ENCODE data around the gene RPL12. TPM values are rescaled to one million over a fixed set of nuclear protein-coding genes. Genes with fewer than 3 reads are reported as not detected.

Gene RPL12
- total and polyA plus RNA-seq, 2 donors from 2014 or later = 985 to 1,980 TPM

DNA sequence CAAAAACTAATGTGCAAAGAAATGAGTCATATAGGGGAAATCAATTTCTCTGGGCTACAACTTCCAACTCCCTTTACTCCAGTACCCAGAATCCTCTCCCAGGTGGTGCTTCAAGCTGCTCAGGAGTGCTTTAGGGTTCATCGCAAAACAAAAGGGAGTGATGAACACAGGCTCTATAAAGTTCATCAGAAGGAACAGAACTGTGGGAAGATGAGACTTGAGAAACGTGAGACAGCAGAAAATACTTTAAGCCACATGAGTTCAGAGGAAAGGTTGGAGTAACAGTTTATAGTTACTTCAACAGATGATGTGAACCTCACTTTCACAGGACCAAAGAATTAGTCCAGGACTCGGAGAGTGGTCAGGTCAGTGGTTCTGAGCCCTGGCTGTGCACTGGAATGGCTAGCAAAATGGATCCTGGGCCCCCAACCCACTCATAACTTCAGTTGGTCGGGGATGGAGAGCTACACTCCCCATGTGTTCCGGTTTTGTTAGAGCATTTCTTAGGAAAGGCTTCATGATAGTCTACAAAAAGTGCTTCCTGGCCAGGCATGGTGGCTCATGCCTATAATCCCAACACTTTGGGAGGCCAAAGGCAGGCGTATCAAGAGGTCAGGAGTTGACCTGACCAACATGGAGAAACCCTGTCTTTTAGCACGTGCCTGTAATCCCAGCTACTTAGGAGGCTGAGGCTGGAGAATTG, 4.3 kb downstream of the RPL12 start:
- H3K4me3 ChIP-seq (ENCODE audit: low read length in 3 of 3) = no peak overlapping the region
- no peak overlapping the region for H3K9ac ChIP-seq (ENCODE audit: low read length in 3 of 3)
- H3K4me1 ChIP-seq (ENCODE audit: control insufficient read depth in 2 of 3, insufficient read depth in 2 of 3, low read depth in 1 of 3, low read length in 3 of 3) = peaks cover 0 to 18% (median 3%) of the 10 kb centered on the region in 3 donors
- peak in 1 of 5 donors; percentile 7 for DNase-seq
- no peak for FAIRE-seq
- H3K27ac ChIP-seq (ENCODE audit: low read depth in 2 of 2, low read length in 2 of 2) = no peak overlapping the region
- intact Hi-C loops (cut with DNase I) = no loop called here
- no peaks in the 10 kb centered on the region for H3K27me3 ChIP-seq (ENCODE audit: control insufficient read depth, insufficient read depth, low read length)
- peaks cover 0 to 5% (median 0%) of the 10 kb centered on the region in 3 donors for H3K9me3 ChIP-seq (ENCODE audit: control insufficient read depth in 2 of 3, insufficient read depth in 1 of 3, low read length in 3 of 3)
- TF ChIP-seq, protein P1, sequence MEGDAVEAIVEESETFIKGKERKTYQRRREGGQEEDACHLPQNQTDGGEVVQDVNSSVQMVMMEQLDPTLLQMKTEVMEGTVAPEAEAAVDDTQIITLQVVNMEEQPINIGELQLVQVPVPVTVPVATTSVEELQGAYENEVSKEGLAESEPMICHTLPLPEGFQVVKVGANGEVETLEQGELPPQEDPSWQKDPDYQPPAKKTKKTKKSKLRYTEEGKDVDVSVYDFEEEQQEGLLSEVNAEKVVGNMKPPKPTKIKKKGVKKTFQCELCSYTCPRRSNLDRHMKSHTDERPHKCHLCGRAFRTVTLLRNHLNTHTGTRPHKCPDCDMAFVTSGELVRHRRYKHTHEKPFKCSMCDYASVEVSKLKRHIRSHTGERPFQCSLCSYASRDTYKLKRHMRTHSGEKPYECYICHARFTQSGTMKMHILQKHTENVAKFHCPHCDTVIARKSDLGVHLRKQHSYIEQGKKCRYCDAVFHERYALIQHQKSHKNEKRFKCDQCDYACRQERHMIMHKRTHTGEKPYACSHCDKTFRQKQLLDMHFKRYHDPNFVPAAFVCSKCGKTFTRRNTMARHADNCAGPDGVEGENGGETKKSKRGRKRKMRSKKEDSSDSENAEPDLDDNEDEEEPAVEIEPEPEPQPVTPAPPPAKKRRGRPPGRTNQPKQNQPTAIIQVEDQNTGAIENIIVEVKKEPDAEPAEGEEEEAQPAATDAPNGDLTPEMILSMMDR (IDR thresholded peaks at IDR 0.05; ENCODE audit: borderline replicate concordance, extremely low read depth, insufficient read depth) = no peak
- peaks cover 7 to 39% (median 35%) of the 10 kb centered on the region in 3 donors for H3K36me3 ChIP-seq (ENCODE audit: control insufficient read depth in 2 of 3, insufficient read depth in 3 of 3, low read length in 3 of 3)

DNA sequence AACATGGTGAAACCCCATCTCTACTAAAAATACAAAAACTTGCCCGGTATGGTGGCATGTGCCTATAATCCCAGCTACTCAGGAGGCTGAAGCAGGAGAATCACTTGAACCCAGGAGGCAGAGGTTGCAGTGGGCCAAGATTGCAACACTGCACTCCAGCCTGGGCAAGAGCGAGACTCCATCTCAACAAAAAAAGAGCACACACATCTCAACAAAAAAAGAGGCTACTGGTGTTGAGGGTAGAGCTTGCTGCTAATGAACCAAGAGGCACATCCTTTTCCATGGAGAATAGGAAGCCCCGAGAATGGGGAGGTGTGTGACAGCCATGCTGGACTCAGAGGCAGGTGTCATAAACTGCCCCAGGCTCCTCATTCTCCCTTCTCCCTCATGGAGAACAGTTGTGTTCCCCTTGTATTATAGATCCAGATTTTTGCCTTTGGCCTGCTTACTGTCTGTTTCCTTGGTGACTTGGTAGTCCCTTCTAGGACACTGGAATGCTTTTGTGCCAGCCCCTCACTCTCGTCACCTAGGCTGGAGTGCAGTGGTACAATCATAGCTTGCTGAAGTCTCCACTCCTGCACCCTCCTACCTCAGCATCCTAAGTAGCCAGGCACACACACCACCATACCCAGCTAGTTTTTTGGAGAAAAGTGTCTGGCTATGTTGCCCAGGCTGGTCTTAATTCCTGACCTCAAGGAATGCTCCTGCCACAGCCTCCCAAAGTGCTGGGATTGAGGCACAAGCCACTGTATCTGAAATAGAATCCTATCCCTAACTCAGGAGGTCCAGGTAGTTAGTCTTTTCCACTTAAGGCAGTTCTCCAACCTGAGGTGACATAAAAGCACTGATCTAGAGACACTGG, 5.1 kb downstream of the RPL12 start:
- DNase-seq (peak in 1 of 5 donors; percentile 12), FAIRE-seq (no peak)
- Histone ChIP-seq H3K9me3 (ENCODE audit: control insufficient read depth in 2 of 3, insufficient read depth in 1 of 3, low read length in 3 of 3) (peaks cover 0 to 5% (median 0%) of the 10 kb centered on the region in 3 donors), H3K36me3 (ENCODE audit: control insufficient read depth in 2 of 3, insufficient read depth in 3 of 3, low read length in 3 of 3) (peaks cover 10 to 42% (median 37%) of the 10 kb centered on the region in 3 donors), H3K4me3 (ENCODE audit: low read length in 3 of 3) (no peak overlapping the region), H3K27me3 (ENCODE audit: control insufficient read depth, insufficient read depth, low read length) (no peaks in the 10 kb centered on the region), H3K9ac (ENCODE audit: low read length in 3 of 3) (no peak overlapping the region), H3K27ac (ENCODE audit: low read depth in 2 of 2, low read length in 2 of 2) (no peak overlapping the region), H3K4me1 (ENCODE audit: control insufficient read depth in 2 of 3, insufficient read depth in 2 of 3, low read depth in 1 of 3, low read length in 3 of 3) (peaks cover 0 to 18% (median 3%) of the 10 kb centered on the region in 3 donors)
- intact Hi-C loops (cut with DNase I) = no loop called here
- TF ChIP-seq, protein P1 (IDR thresholded peaks at IDR 0.05; ENCODE audit: borderline replicate concordance, extremely low read depth, insufficient read depth) = no peak

DNA sequence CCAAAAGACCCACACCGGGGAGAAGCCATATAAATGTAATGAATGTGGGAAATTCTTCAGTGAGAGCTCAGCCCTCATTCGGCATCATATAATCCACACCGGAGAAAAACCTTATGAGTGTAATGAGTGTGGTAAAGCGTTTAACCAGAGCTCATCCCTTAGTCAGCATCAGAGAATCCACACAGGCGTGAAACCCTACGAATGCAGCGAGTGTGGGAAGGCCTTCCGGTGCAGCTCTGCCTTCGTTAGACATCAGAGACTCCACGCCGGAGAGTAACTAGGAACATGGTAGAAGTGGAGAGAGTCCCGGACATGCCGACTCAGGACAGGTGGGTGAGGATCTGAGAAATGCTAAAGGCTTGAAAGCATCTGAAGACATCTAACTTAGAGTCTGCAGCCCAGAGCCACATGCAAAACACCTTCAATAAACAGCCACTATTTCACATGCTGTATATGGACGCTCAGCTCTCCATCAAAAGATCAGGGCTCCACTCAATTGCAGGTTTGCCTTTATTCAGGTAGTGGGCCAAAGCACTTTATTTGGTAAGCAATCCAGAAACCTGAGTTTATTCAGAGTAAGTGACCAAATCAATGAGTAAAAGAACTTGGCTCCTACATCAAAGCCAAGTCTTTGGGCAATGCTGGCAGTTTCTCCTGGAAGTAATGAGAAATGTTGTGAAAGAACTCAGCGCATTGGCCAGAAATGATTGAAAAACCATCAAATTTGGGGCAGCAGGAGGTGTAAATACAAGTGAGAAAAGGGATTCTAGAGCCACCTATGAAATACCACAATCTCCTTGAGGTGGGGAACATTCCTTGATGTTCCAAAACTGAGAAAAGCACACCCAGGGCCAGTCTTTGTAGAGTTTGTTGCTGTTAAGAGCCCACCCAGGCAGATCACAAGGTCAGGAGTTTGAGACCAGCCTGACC, 6.0 kb downstream of the RPL12 start:
- TF ChIP-seq, protein P1 (IDR thresholded peaks at IDR 0.05; ENCODE audit: borderline replicate concordance, extremely low read depth, insufficient read depth) = no peak
- Histone ChIP-seq H3K36me3 (ENCODE audit: control insufficient read depth in 2 of 3, insufficient read depth in 3 of 3, low read length in 3 of 3) (peaks cover 10 to 43% (median 41%) of the 10 kb centered on the region in 3 donors), H3K9ac (ENCODE audit: low read length in 3 of 3) (no peak overlapping the region), H3K27me3 (ENCODE audit: control insufficient read depth, insufficient read depth, low read length) (no peaks in the 10 kb centered on the region), H3K4me3 (ENCODE audit: low read length in 3 of 3) (no peak overlapping the region), H3K9me3 (ENCODE audit: control insufficient read depth in 2 of 3, insufficient read depth in 1 of 3, low read length in 3 of 3) (peaks cover 0 to 5% (median 0%) of the 10 kb centered on the region in 3 donors), H3K4me1 (ENCODE audit: control insufficient read depth in 2 of 3, insufficient read depth in 2 of 3, low read depth in 1 of 3, low read length in 3 of 3) (peaks cover 0 to 15% (median 3%) of the 10 kb centered on the region in 3 donors), H3K27ac (ENCODE audit: low read depth in 2 of 2, low read length in 2 of 2) (no peak overlapping the region)
- FAIRE-seq (no peak), DNase-seq (peak in 1 of 5 donors; percentile 32)
- intact Hi-C loops (cut with DNase I) = no loop called here

Data from kidney (tissue), 14 donors.